ENCODE measurements around the gene MTA1. TPM values are rescaled to one million over a fixed set of nuclear protein-coding genes. Genes with fewer than 3 reads are reported as not detected.
A peak's percentile ranks its signal among the peaks of the same experiment; 100 is the strongest.

Gene MTA1
- total RNA-seq, 1 experiment from 2014 or later, result 20.3 TPM

- no peak for DNase-seq (ENCODE audit: low read depth)
Observed at GRCh38 chr14:105408592-105408991, 11.0 kb upstream of the MTA1 start.

- no peak for DNase-seq (ENCODE audit: low read depth)
Observed at GRCh38 chr14:105409364-105409763, 10.3 kb upstream of the MTA1 start.

- DNase-seq (ENCODE audit: low read depth), result no peak
Observed at GRCh38 chr14:105410642-105411016, 9.0 kb upstream of the MTA1 start.

GRCh38 chr14:105411017-105411941 is 8.3 kb upstream of the MTA1 start:
- peak; percentile 55 for DNase-seq (ENCODE audit: low read depth)

- DNase-seq (ENCODE audit: low read depth), result no peak
Observed at GRCh38 chr14:105411985-105412770, 7.4 kb upstream of the MTA1 start.

- no peak for DNase-seq (ENCODE audit: low read depth)
Observed at GRCh38 chr14:105412771-105413543, 6.7 kb upstream of the MTA1 start.

- no peak for DNase-seq (ENCODE audit: low read depth)
Observed at GRCh38 chr14:105413544-105413886, 6.1 kb upstream of the MTA1 start.

- peak; percentile 42 for DNase-seq (ENCODE audit: low read depth)
Observed at GRCh38 chr14:105414456-105415371, 4.9 kb upstream of the MTA1 start.

GRCh38 chr14:105415481-105416428 is 3.9 kb upstream of the MTA1 start:
- DNase-seq (ENCODE audit: low read depth), result no peak

GRCh38 chr14:105416671-105417070 is 3.0 kb upstream of the MTA1 start:
- DNase-seq (ENCODE audit: low read depth), result no peak

- no peak for DNase-seq (ENCODE audit: low read depth)
Observed at GRCh38 chr14:105417690-105418121, 1.9 kb upstream of the MTA1 start.

- DNase-seq (ENCODE audit: low read depth), result no peak
Observed at GRCh38 chr14:105418269-105419194, 1.1 kb upstream of the MTA1 start.

GRCh38 chr14:105420101-105420973 is 710 bp downstream of the MTA1 start:
- DNase-seq (ENCODE audit: low read depth), result no peak

- no peak for DNase-seq (ENCODE audit: low read depth)
Observed at GRCh38 chr14:105420974-105421674, 1.5 kb downstream of the MTA1 start.

- no peak for DNase-seq (ENCODE audit: low read depth)
Observed at GRCh38 chr14:105421723-105422615, 2.3 kb downstream of the MTA1 start.

All from M059J (cell line).